Measurements from ENCODE around the gene IL36RN. TPM values are rescaled to one million over a fixed set of nuclear protein-coding genes. Genes with fewer than 3 reads are reported as not detected.
A peak's percentile ranks its signal among the peaks of the same experiment; 100 is the strongest.

The IL36RN gene
- total RNA-seq, 1 donor from 2014 or later: not detected

- intact Hi-C loops (cut with DNase I): no loop called here
- no peaks in the 10 kb centered on the region for H3K36me3 ChIP-seq
- no peak overlapping the region for H3K27ac ChIP-seq
- no peaks in the 10 kb centered on the region for H3K4me1 ChIP-seq
- no peak for DNase-seq (ENCODE audit: low spot score in 2 of 2)
- no peak overlapping the region for H3K4me3 ChIP-seq
- no peaks in the 10 kb centered on the region for H3K27me3 ChIP-seq
- no peaks in the 10 kb centered on the region for H3K9me3 ChIP-seq
- no peak for TF ChIP-seq CTCF (IDR thresholded peaks at IDR 0.05)
These were observed 19.4 kb downstream of the IL36RN start for GRCh38 chr2:113078350-113078839.

- Histone ChIP-seq H3K9me3 (no peaks in the 10 kb centered on the region), H3K36me3 (no peaks in the 10 kb centered on the region), H3K27ac (no peak overlapping the region), H3K4me3 (no peak overlapping the region), H3K4me1 (no peaks in the 10 kb centered on the region), H3K27me3 (no peaks in the 10 kb centered on the region)
- DNase-seq (ENCODE audit: low spot score in 2 of 2): no peak
- no peak for TF ChIP-seq CTCF (IDR thresholded peaks at IDR 0.05)
- intact Hi-C loops (cut with DNase I): no loop called here
These were observed 20.1 kb downstream of the IL36RN start for GRCh38 chr2:113079131-113079530.

GRCh38 chr2:113080134-113080533, 21.1 kb downstream of the IL36RN start:
- no peak for DNase-seq (ENCODE audit: low spot score in 2 of 2)
- no peaks in the 10 kb centered on the region for H3K4me1 ChIP-seq
- no peaks in the 10 kb centered on the region for H3K36me3 ChIP-seq
- peak in 1 of 3 experiments; percentile 39 for TF ChIP-seq CTCF (IDR thresholded peaks at IDR 0.05)
- no peaks in the 10 kb centered on the region for H3K27me3 ChIP-seq
- H3K27ac ChIP-seq: no peak overlapping the region
- no peaks in the 10 kb centered on the region for H3K9me3 ChIP-seq
- intact Hi-C loops (cut with DNase I): no loop called here
- no peak overlapping the region for H3K4me3 ChIP-seq

GRCh38 chr2:113081488-113082210, 22.7 kb downstream of the IL36RN start:
- no peak for DNase-seq (ENCODE audit: low spot score in 2 of 2)
- intact Hi-C loops (cut with DNase I): no loop called here
- Histone ChIP-seq H3K27me3 (no peaks in the 10 kb centered on the region), H3K27ac (no peak overlapping the region), H3K9me3 (no peaks in the 10 kb centered on the region), H3K36me3 (no peaks in the 10 kb centered on the region), H3K4me1 (no peaks in the 10 kb centered on the region), H3K4me3 (no peak overlapping the region)
- no peak for TF ChIP-seq CTCF (IDR thresholded peaks at IDR 0.05)

GRCh38 chr2:113083296-113083695, 24.3 kb downstream of the IL36RN start:
- H3K27me3 ChIP-seq: no peaks in the 10 kb centered on the region
- no peak overlapping the region for H3K4me3 ChIP-seq
- no peaks in the 10 kb centered on the region for H3K36me3 ChIP-seq
- DNase-seq (ENCODE audit: low spot score in 2 of 2): peak in 1 of 2 donors; percentile 14
- H3K4me1 ChIP-seq: no peaks in the 10 kb centered on the region
- intact Hi-C loops (cut with DNase I): no loop called here
- H3K9me3 ChIP-seq: no peaks in the 10 kb centered on the region
- no peak for TF ChIP-seq CTCF (IDR thresholded peaks at IDR 0.05)
- no peak overlapping the region for H3K27ac ChIP-seq
